GM12878 (cell line): ENCODE data around the gene ADAP1. TPM values are rescaled to one million over a fixed set of nuclear protein-coding genes. Genes with fewer than 3 reads are reported as not detected.

Experiments used
- ATAC-seq: fragments of 200-7000 bp; cut with Tn5 transposase; 3 replicates; pipeline ENCODE4 v1.9.1; 2020; ENCODE audit warnings: mild to moderate bottlenecking, moderate library complexity
- BruUV-seq: library from RNA; stranded (reverse); fragments of 400-500 nt; replicated peaks from 2 replicates; lab custom pipeline; 2021; lab: Mats Ljungman, UMichigan
- CTCF ChIA-PET: fragments of 300-600 bp; sonication (Branson Sonifier 250); formaldehyde crosslinking; extraction: SDS; loops from one replicate; lab custom pipeline; 2021; ENCODE audit warnings: inconsistent platforms; lab: Yijun Ruan, JAX
- POLR2A ChIA-PET: fragments of 350-600 bp; formaldehyde crosslinking; extraction: SDS; loops from one replicate; lab custom pipeline; 2021; ENCODE audit warnings: inconsistent platforms; lab: Charles Lee
- RAD21 ChIA-PET: fragments of 300-600 bp; sonication (Branson Sonifier 250); formaldehyde crosslinking; loops from one replicate; lab custom pipeline; 2023; ENCODE audit warnings: antibody characterized with exemption; ENCODE audit not compliant: unreplicated experiment; lab: Charles Lee
- SMC1A ChIA-PET: fragments of 300-600 bp; sonication (Branson Sonifier 250); formaldehyde crosslinking; loops from one replicate; lab custom pipeline; 2023; ENCODE audit not compliant: unreplicated experiment, uncharacterized antibody; lab: Charles Lee
- DNase-seq: peaks from one replicate; pipeline ENCODE4 v3.0.0-alpha.2; 2011; ENCODE audit warnings: low read depth, low spot score
- FAIRE-seq: peaks from 3 replicates; lab custom pipeline; 2011; peaks lifted over from hg19 to GRCh38; lab: Jason Lieb, UNC
- H2AFZ ChIP-seq: 2 replicates; pipeline ENCODE4 v1.6.0; 2011; ENCODE audit warnings: low read depth, low read length, control low read depth; ENCODE audit not compliant: control insufficient read depth
- H3K27ac ChIP-seq: 2 replicates; pipeline ENCODE4 v1.5.1; 2011; ENCODE audit warnings: control low read depth; ENCODE audit not compliant: control insufficient read depth, insufficient read depth
- H3K27me3 ChIP-seq, 2 experiments: replicated peaks in 1 of 2; 2 replicates each; pipeline versions ENCODE4 v1.6.0 to v1.6.1; 2011; ENCODE audit warnings: low read length in 1 of 2; ENCODE audit not compliant: control insufficient read depth in 2 of 2, insufficient read depth in 2 of 2
- H3K36me3 ChIP-seq, 2 experiments: 2 replicates each; pipeline ENCODE4 v1.5.1; 2011; ENCODE audit warnings: low read length in 1 of 2; ENCODE audit not compliant: control insufficient read depth in 2 of 2, insufficient read depth in 2 of 2
- H3K4me1 ChIP-seq: 2 replicates; pipeline ENCODE4 v1.6.1; 2011; ENCODE audit warnings: mild to moderate bottlenecking, low read length, moderate library complexity, mixed read lengths; ENCODE audit not compliant: control insufficient read depth, insufficient read depth
- H3K4me2 ChIP-seq: 2 replicates; pipeline ENCODE4 v1.6.0; 2011; ENCODE audit warnings: control low read depth; ENCODE audit not compliant: control insufficient read depth, insufficient read depth
- H3K4me3 ChIP-seq: fragments of 200-600 bp; sonication (generic); 2 replicates; pipeline ENCODE4 v1.5.1; 2016
- H3K79me2 ChIP-seq: 2 replicates; pipeline ENCODE4 v1.6.0; 2011; ENCODE audit warnings: low read length; ENCODE audit not compliant: control insufficient read depth, insufficient read depth
- H3K9ac ChIP-seq: 2 replicates; pipeline ENCODE4 v1.8.0; 2011; ENCODE audit warnings: low read length, control low read depth, mixed read lengths; ENCODE audit not compliant: control insufficient read depth, insufficient read depth
- H3K9me3 ChIP-seq: replicated peaks from 3 replicates; pipeline ENCODE4 v1.5.1; 2011; ENCODE audit warnings: mild to moderate bottlenecking, low read length; ENCODE audit not compliant: control insufficient read depth, insufficient read depth
- H4K20me1 ChIP-seq: 2 replicates; pipeline ENCODE4 v1.6.0; 2011; ENCODE audit not compliant: control insufficient read depth, insufficient read depth
- ELK1 ChIP-seq: IDR thresholded peaks from 2 replicates; pipeline ENCODE4 v1.6.1; 2012; ENCODE audit warnings: low read depth, low read length, improper control_type of control experiment
- HDAC6 ChIP-seq: fragments of 200-600 bp; sonication (generic); IDR thresholded peaks from one replicate; pipeline ENCODE4 v1.8.0; 2017; ENCODE audit warnings: antibody characterized with exemption; ENCODE audit not compliant: unreplicated experiment
- IRF5 ChIP-seq: fragments of 450-650 bp; IDR thresholded peaks from 2 replicates; pipeline ENCODE4 v1.6.1; 2017; ENCODE audit warnings: borderline replicate concordance
- PRDM15 ChIP-seq: fragments of 450-650 bp; formaldehyde crosslinking; IDR thresholded peaks from 2 replicates; pipeline ENCODE4 v1.4.0; 2020; ENCODE audit warnings: mild to moderate bottlenecking, moderate library complexity
- STAT3 ChIP-seq: IDR thresholded peaks from 2 replicates; pipeline ENCODE4 v1.6.1; 2011; ENCODE audit warnings: low read depth, low read length, improper control_type of control experiment
- WRNIP1 ChIP-seq: IDR thresholded peaks from 2 replicates; pipeline ENCODE4 v1.6.1; 2011; ENCODE audit warnings: low read depth, low read length, improper control_type of control experiment, borderline replicate concordance
- WGBS: methylation state at CpG from one replicate; pipeline ENCODE4 v1.1.6; 2016; ENCODE audit warnings: low lambda C conversion rate; ENCODE audit not compliant: insufficient replicate concordance, insufficient coverage; ENCODE audit errors: missing lambda C conversion rate; 5-methylcytosine and 5-hydroxymethylcytosine counted together
- in situ Hi-C: fragments of 300-500 bp; cut with MboI; formaldehyde crosslinking; loops from 9 replicates; pipeline ENCODE4 v1.14.3; 2018; ENCODE audit warnings: mixed read lengths
- intact Hi-C: fragments of 100-400 bp; cut with micrococcal nuclease; formaldehyde crosslinking; loops from one replicate; pipeline ENCODE4 v1.14.2; 2022; ENCODE audit not compliant: unreplicated experiment
- polyA plus RNA-seq, 11 experiments: library from polyadenylated mRNA; depleted of rRNA in 4 of 11; unstranded in 6 of 11; stranded (reverse) in 5 of 11; fragments of >200 nt; fragmentation: Nextera tagmentation in 4 of 11; fragmentation: Illumina TruSeq in 1 of 11; extraction: Ambion mirVana in 4 of 11; extraction: Trizol in 1 of 11; gene quantifications; 1 replicate in 1 of 11; 2 replicates in 10 of 11; pipeline versions ENCODE4 v1.2.1 to v1.2.3, GENCODE V29; 2011 to 2016; ENCODE audit warnings: inconsistent platforms in 2 of 11, missing spikeins in 2 of 11, low read depth in 1 of 11
- total RNA-seq, 4 experiments: library from RNA; depleted of rRNA in 3 of 4; stranded (reverse); fragments of >200 nt in 3 of 4; fragmentation: Illumina TruSeq in 1 of 4; extraction: Trizol in 1 of 4; gene quantifications; 2 replicates each; pipeline versions ENCODE4 v1.2.1 to v1.2.3, GENCODE V29; 2013 to 2021

ADAP1 gene
- total and polyA plus RNA-seq, 10 of the 15 experiments (the other 5 are each of a cell fraction or from before 2014, with no cell fraction given): 0.22 to 44.2 (median 22.0) TPM; not detected in 1

GRCh38 chr7:988426-988911 is 34.0 kb upstream of the ADAP1 start (continued):
- TF ChIP-seq IRF5: no peak

GRCh38 chr7:987909-988308 is 33.4 kb upstream of the ADAP1 start:
- Histone ChIP-seq H2AFZ (no peak overlapping the region), H3K4me1 (peaks cover 2% of the 10 kb centered on the region; the same call in 1 of the 2 replicates), H3K79me2 (no peaks in the 10 kb centered on the region), H3K27me3 (no peaks in the 10 kb centered on the region; a peak in 2 of 4 replicates), H3K27ac (no peak overlapping the region), H3K36me3 (no peaks in the 10 kb centered on the region), H3K4me2 (no peak overlapping the region), H3K9me3 (no peaks in the 10 kb centered on the region), H4K20me1 (no peaks in the 10 kb centered on the region), H3K4me3 (no peak overlapping the region), H3K9ac (no peak overlapping the region)
- no peak for DNase-seq
- no TSS peak for BruUV-seq
- POLR2A ChIA-PET: interaction anchor here (1.5 kb wide), 1 partner anchor 10 kb away, joined by 7 read pairs; no protein-coding TSS in a partner anchor
- FAIRE-seq: no peak
- CTCF ChIA-PET: interaction anchor here (0.6 to 1.6 kb wide), 12 partner anchors 10 to 189 kb away, joined by 3 to 15 read pairs (median 4); no protein-coding TSS in a partner anchor
- in situ Hi-C loops (no loop called here), intact Hi-C loops (no loop called here)
- RAD21 ChIA-PET: interaction anchor here (0.6 to 1.6 kb wide), 9 partner anchors 9 to 188 kb away, joined by 3 to 16 read pairs (median 4); partner anchors contain the start of gene COX19
- WGBS: 19% methylated on average over 6 of the region's 6 CpGs
- no peak for ATAC-seq
- TF ChIP-seq HDAC6: no peak
- no peak for TF ChIP-seq PRDM15 (CRISPR knock-in tag)
- TF ChIP-seq ELK1: no peak
- no peak for TF ChIP-seq WRNIP1
- TF ChIP-seq STAT3: no peak
- SMC1A ChIA-PET: interaction anchor here (0.6 to 1.2 kb wide), 4 partner anchors 10 to 16 kb away, joined by 3 to 6 read pairs (median 4); partner anchors contain the start of gene COX19
